ENCODE results near the gene ZNF559.

Gene ZNF559

GRCh38 chr19:9354651-9355050 lies 30.7 kb downstream of the ZNF559 start:
- DNase-seq = no peak

GRCh38 chr19:9362905-9363304 lies 38.9 kb downstream of the ZNF559 start, which contains the start of gene ZNF177:
TSS of gene ZNF177 (plus strand) at chr19:9363013. CDS start at chr19:9378312, 15,299 bp downstream.
- DNase-seq = no peak

GRCh38 chr19:9370738-9371619 lies 47.0 kb downstream of the ZNF559 start:
- no peak for DNase-seq

GRCh38 chr19:9381361-9381785 lies 57.4 kb downstream of the ZNF559 start:
- no peak for DNase-seq
